Heart left ventricle (tissue), 13 donors: ENCODE data around the gene ZMIZ2.

Experiments used
- CTCF ChIP-seq, 12 donors: fragments of 200-600 bp; sonication (generic) in 4 of 12; IDR thresholded peaks; one replicate each; pipeline versions ENCODE4 v1.5.0 to v1.8.0; 2018 to 2022; ENCODE audit warnings: antibody characterized with exemption in 12 of 12, mild to moderate bottlenecking in 5 of 12
- POLR2A ChIP-seq, 2 donors: fragments of 450-650 bp; IDR thresholded peaks; one replicate each; pipeline ENCODE4 v1.6.1; 2017; ENCODE audit warnings: antibody characterized with exemption in 2 of 2, mild to moderate bottlenecking in 2 of 2, moderate library complexity in 2 of 2
- donor health status: ischemic (EF 13 %, LVEDD 7.1; RV severe dilation, severe dysfunction).
- donor health status: DM: no; HTN: yes; CAD: no.
- donor health status: DM: no; HTN: no; CAD: no.
- donor health status: ischemic (EF 25% LVEDD 6.9; RV normal size, moderate dysfunction).
- donor health status: ischemic (EF 25% LVEDD 5.7; RV mildly dilated, moderate dysfunction).
- donor health status: ischemic (EF 35%, LVEDD 5.7; RV mildly dilated, moderate dysfunction).
- donor health status: nonischemic (EF 11% LVEDD 7.7; RV severe dilation, severe dysfunction).
- donor health status: DM: yes; HTN: yes; CAD: no.
- donor health status: PGD.
- donor health status: ischemic (EF 29% LVEDD 5.4; RV normal size, mild dysfunction).
- donor health status: nonischemic (EF 23%, LVEDD 6.1; RV moderate dilation, normal function).

DNA sequence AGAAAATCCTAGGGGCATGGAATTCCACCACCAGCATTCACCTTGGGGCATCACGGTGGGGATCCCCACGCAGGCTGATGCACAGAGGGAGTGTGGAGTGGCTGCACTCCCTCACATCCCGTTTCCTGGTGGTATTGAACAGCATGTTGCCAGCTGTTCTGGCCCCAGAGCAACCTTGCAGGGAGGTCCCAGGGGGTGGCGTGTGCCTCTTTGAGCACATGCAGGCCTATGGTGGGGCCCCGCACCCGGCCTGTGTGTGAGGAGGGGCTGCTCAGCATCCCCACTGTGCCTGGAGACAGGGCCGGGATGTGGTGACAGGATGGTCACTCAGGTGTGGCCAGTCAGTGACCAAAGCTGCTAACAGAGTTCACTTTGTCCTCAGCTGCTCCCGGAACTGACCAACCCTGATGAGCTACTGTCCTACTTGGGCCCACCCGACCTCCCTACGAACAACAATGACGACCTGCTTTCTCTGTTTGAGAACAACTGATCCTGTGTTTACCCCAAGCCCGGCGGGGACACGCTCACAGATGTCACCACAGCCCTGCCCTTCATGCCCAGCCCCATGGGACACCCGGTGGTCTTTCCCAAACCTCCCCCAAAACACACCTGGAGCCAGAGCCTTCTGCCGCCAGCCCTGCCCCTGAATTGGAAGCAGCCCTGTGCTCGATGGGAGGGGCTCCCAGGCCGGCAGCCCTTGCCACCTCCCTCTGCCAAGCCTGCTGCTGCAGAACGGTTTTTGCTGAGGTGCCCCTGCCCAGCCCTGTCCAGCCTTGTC lies 18.7 kb downstream of the ZMIZ2 start:
- TF ChIP-seq CTCF (IDR thresholded peaks at IDR 0.05) (no peak), POLR2A (IDR thresholded peaks at IDR 0.05) (no peak)
